DND-41 (cell line): ENCODE results near the gene CLN3.
A peak's percentile ranks its signal among the peaks of the same experiment; 100 is the strongest.
"Not testable (repeated sequence)": the region's sequence is repeated elsewhere in the genome, so short reads cannot be mapped to it uniquely, and the experiment has no call there.

ENCODE experiments used
- ATAC-seq: fragments of 200-7000 bp; cut with Tn5 transposase; 3 replicates; pipeline ENCODE4 v1.9.1; 2021; ENCODE audit warnings: low read depth; ENCODE audit not compliant: insufficient read depth
- DNase-seq: peaks from one replicate; pipeline ENCODE4 v3.0.0-alpha.2; 2020
- H2AFZ ChIP-seq: 2 replicates; pipeline ENCODE4 v1.6.0; 2012; ENCODE audit warnings: low read depth, low read length
- H3K27ac ChIP-seq: 2 replicates; pipeline ENCODE4 v1.5.1; 2012; ENCODE audit warnings: low read length, inconsistent platforms
- H3K27me3 ChIP-seq: fragments of 200-600 bp; sonication (generic); 2 replicates; pipeline ENCODE4 v1.6.0; 2012; ENCODE audit warnings: low read length, mild to moderate bottlenecking, inconsistent platforms; ENCODE audit not compliant: insufficient read depth, poor library complexity
- H3K36me3 ChIP-seq: 2 replicates; pipeline ENCODE4 v1.5.1; 2012; ENCODE audit warnings: low read length, inconsistent platforms; ENCODE audit not compliant: insufficient read depth
- H3K4me1 ChIP-seq: 2 replicates; pipeline ENCODE4 v1.5.1; 2012; ENCODE audit warnings: mild to moderate bottlenecking, low read length; ENCODE audit not compliant: insufficient read depth
- H3K4me2 ChIP-seq: 2 replicates; pipeline ENCODE4 v1.6.0; 2012; ENCODE audit warnings: mild to moderate bottlenecking, moderate library complexity, low read length, inconsistent platforms; ENCODE audit not compliant: insufficient read depth
- H3K4me3 ChIP-seq, 2 experiments: fragments of 200-600 bp in 1 of 2; shearing (Covaris generic) in 1 of 2; 2 replicates each; pipeline ENCODE4 v1.5.1; 2012 to 2016; ENCODE audit warnings: inconsistent platforms in 2 of 2, low read length in 2 of 2, mild to moderate bottlenecking in 2 of 2, low read depth in 1 of 2, moderate library complexity in 1 of 2
- H3K79me2 ChIP-seq: 2 replicates; pipeline ENCODE4 v1.6.0; 2012; ENCODE audit warnings: low read length, inconsistent platforms; ENCODE audit not compliant: insufficient read depth
- H3K9ac ChIP-seq: 2 replicates; pipeline ENCODE4 v1.6.0; 2012; ENCODE audit warnings: low read depth, mild to moderate bottlenecking, inconsistent platforms, low read length, moderate library complexity
- H3K9me3 ChIP-seq: 2 replicates; pipeline ENCODE4 v1.5.1; 2012; ENCODE audit warnings: low read length, moderate library complexity, mild to moderate bottlenecking, inconsistent platforms; ENCODE audit not compliant: insufficient read depth, severe bottlenecking
- H4K20me1 ChIP-seq: 2 replicates; pipeline ENCODE4 v1.6.0; 2012; ENCODE audit warnings: low read length; ENCODE audit not compliant: insufficient read depth
- EZH2 ChIP-seq: IDR thresholded peaks from 3 replicates; pipeline ENCODE4 v1.6.1; 2012; ENCODE audit warnings: borderline replicate concordance, low read depth, mild to moderate bottlenecking, moderate library complexity, low read length, inconsistent platforms; ENCODE audit not compliant: severe bottlenecking
- TF ChIP-seq, protein P1 (sequence below): IDR thresholded peaks from 2 replicates; pipeline ENCODE4 v1.5.1; 2012; ENCODE audit warnings: borderline replicate concordance, low read length, moderate library complexity, mild to moderate bottlenecking; ENCODE audit not compliant: poor library complexity, severe bottlenecking; ENCODE audit errors: extremely low read depth

CLN3 gene

DNA sequence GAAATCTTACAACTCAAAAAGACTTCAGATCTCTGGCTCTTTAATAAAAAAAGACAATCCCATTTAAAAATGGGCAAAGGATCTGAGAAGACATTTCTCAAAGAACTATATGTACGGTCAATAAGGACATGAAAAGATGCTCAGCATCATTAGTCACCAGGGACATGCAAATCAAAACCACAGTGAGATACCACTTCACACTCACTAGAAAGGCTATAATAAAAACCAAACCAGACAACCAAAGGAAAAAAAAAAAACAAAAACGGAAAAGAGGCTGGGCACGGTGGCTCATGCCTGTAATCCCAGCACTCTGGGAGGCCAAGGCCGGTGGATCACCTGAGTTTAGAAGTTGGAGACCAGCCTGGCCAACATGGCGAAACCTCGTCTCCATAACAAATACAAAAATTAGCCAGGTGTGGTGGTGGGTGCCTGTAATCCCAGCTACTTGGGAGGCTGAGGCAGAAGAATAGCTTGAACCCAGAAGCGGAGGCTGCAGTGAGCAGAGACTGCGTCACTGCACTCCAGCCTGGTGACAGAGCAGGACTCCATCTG lies 18.1 kb downstream of the CLN3 start:
- no peak for ATAC-seq

DNA sequence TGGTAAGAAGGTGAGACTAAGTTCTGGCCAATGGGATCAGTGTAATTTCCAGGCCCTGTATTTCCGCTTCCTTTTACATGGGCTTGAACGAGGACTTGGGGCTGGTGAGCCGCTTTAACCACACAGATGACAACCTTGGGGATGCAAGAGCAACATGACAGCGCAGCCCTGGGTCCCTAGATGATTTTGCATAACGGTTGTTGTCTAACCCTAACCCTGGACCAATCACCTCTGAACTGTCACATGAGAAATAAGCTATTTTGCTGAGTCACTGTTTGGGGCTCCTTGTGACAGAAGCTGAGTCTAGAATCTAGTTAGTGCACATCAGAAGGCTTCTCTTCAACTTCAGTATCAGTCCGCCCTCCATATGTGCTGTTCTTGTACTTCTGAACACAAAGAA lies 44.8 kb downstream of the CLN3 start:
- not testable (repeated sequence) for H2AFZ ChIP-seq, H3K4me3 ChIP-seq, H3K79me2 ChIP-seq, H4K20me1 ChIP-seq, H3K27ac ChIP-seq, H3K4me1 ChIP-seq, H3K36me3 ChIP-seq, H3K4me2 ChIP-seq, DNase-seq, H3K27me3 ChIP-seq, H3K9me3 ChIP-seq, H3K9ac ChIP-seq
- ATAC-seq: peak; percentile 74

More for the DNA sequence above, 18.1 kb downstream of the CLN3 start:
- Histone ChIP-seq H4K20me1 (no peaks in the 10 kb centered on the region), H3K9ac (no peak overlapping the region), H3K4me2 (no peak overlapping the region), H3K4me1 (no peaks in the 10 kb centered on the region), H3K36me3 (peaks cover 31% of the 10 kb centered on the region), H3K9me3 (no peaks in the 10 kb centered on the region), H3K27ac (no peak overlapping the region), H3K27me3 (no peaks in the 10 kb centered on the region), H2AFZ (no peak overlapping the region), H3K79me2 (no peaks in the 10 kb centered on the region), H3K4me3 (no peak overlapping the region)
- no peak for TF ChIP-seq EZH2
- TF ChIP-seq, protein P1, sequence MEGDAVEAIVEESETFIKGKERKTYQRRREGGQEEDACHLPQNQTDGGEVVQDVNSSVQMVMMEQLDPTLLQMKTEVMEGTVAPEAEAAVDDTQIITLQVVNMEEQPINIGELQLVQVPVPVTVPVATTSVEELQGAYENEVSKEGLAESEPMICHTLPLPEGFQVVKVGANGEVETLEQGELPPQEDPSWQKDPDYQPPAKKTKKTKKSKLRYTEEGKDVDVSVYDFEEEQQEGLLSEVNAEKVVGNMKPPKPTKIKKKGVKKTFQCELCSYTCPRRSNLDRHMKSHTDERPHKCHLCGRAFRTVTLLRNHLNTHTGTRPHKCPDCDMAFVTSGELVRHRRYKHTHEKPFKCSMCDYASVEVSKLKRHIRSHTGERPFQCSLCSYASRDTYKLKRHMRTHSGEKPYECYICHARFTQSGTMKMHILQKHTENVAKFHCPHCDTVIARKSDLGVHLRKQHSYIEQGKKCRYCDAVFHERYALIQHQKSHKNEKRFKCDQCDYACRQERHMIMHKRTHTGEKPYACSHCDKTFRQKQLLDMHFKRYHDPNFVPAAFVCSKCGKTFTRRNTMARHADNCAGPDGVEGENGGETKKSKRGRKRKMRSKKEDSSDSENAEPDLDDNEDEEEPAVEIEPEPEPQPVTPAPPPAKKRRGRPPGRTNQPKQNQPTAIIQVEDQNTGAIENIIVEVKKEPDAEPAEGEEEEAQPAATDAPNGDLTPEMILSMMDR: no peak
- no peak for DNase-seq

DNA sequence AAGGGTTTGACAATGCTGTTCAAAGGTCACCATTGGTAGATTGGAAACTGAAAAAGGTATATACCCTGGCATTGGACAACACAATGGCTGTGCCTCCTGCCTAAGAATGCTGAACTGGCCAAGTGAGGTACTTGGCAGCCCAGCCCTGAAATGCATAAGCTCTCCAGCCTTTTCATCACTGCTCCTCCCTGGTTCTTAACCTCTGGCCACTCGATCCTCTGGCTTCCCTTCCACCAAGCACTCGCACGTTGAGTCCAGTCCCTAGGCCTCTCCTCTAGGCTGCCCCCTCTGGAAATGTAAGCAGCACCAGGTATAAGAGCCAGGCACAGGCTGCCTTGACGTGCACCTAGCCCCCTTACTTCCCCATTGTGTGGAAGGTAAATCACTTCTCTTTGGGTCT lies 45.5 kb downstream of the CLN3 start:
- not testable (repeated sequence) for H3K27me3 ChIP-seq, H3K36me3 ChIP-seq, H3K27ac ChIP-seq, H3K4me3 ChIP-seq, DNase-seq, H3K9me3 ChIP-seq, H3K4me2 ChIP-seq, ATAC-seq, H2AFZ ChIP-seq, H4K20me1 ChIP-seq, H3K4me1 ChIP-seq, H3K9ac ChIP-seq, H3K79me2 ChIP-seq

DNA sequence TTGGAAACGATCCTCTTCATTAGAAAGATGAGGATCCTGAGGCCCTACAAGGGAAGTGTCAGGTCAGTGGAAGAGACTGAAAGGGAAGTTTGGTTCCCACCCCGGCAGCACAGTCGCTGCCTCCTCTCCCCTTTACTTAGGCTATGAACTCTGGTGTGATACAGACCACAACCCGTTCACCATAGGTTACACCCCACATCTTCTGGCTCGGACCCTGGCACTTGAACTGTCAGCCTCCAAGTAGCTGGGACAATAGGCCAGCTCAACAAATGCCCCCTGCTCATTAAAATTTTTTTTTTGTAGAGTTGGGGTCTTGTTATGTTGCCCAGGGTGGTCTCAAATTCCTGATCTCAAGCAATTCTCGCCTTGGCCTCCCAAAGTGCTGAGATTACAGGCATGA lies 47.9 kb downstream of the CLN3 start:
- H3K79me2 ChIP-seq, H3K27ac ChIP-seq, H3K4me1 ChIP-seq, H2AFZ ChIP-seq, H3K9ac ChIP-seq, H3K36me3 ChIP-seq, DNase-seq, H3K27me3 ChIP-seq, H4K20me1 ChIP-seq, H3K4me3 ChIP-seq, H3K4me2 ChIP-seq, H3K9me3 ChIP-seq, ATAC-seq: not testable (repeated sequence)

DNA sequence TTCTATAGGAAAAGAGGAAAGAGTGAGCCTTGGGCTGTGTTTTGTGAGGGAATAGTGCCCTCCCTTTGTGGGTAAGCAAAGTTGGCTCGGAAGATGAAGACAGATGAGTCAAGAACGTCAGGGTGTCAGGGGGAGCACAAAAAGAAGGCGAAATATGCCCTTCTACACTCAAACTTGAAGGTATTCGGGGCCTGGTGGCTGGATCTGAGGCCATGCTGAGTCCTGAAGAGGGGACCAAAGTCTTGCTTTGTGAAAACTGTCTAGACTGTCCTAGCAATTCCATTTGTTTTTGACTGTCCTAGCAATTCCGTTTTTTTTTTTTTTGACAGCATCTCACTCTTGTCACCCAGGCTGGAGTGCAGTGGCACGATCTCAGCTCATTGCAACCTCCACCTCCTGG lies 53.0 kb downstream of the CLN3 start:
- not testable (repeated sequence) for H3K79me2 ChIP-seq, H4K20me1 ChIP-seq, H3K4me3 ChIP-seq, H2AFZ ChIP-seq, H3K27ac ChIP-seq, H3K4me2 ChIP-seq, H3K4me1 ChIP-seq, H3K9ac ChIP-seq, H3K9me3 ChIP-seq, ATAC-seq, H3K27me3 ChIP-seq, H3K36me3 ChIP-seq, DNase-seq

DNA sequence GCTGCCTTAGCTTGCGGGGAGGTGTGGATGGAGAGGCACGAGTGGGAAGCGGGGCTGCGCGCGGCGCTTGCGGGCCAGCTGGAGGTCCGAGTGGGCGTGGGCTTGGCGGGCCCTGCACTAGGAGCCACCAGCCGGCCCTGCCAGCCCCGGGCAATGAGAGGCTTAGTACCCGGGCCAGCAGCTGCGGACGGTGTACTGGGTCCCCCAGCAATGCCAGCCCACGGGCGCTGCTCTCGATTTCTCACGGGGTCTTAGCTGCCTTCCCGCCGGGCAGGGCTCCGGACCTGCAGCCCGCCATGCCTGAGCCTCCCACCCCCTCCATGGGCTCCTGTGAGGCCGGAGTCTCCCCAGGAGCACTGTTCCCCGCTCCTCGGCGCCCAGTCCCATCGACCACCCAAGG lies 56.5 kb downstream of the CLN3 start:
- not testable (repeated sequence) for H3K4me3 ChIP-seq, H3K36me3 ChIP-seq, H3K27me3 ChIP-seq, H3K79me2 ChIP-seq, H3K9ac ChIP-seq, DNase-seq, H4K20me1 ChIP-seq, H3K27ac ChIP-seq, H3K9me3 ChIP-seq, H3K4me1 ChIP-seq, H2AFZ ChIP-seq, ATAC-seq, H3K4me2 ChIP-seq
